ENCODE measurements around the gene ECSCR. TPM values are rescaled to one million over a fixed set of nuclear protein-coding genes. Genes with fewer than 3 reads are reported as not detected.
"Not testable (repeated sequence)": the region's sequence is repeated elsewhere in the genome, so short reads cannot be mapped to it uniquely, and the experiment has no call there.

Gene ECSCR
- total and polyA plus RNA-seq, 2 donors (not counting 3 experiments of a cell fraction or from before 2014, with no cell fraction given): 365 to 1,085 TPM

- H3K9me1 ChIP-seq (replicated peaks; ENCODE audit: control insufficient read depth, extremely low read depth, insufficient read depth, low read length); DNase-seq (ENCODE audit: low read depth, low spot score); H3K9ac ChIP-seq (replicated peaks; ENCODE audit: extremely low read depth, insufficient read depth, low read length); H2AFZ ChIP-seq (ENCODE audit: low read depth, low read length); FAIRE-seq; H3K27me3 ChIP-seq (ENCODE audit: control insufficient read depth in 2 of 2, insufficient read depth in 2 of 2, low read length in 2 of 2); H3K4me3 ChIP-seq (replicated peaks in 1 of 3; ENCODE audit: insufficient read depth in 1 of 3, low read depth in 1 of 3, low read length in 3 of 3); H3K27ac ChIP-seq (ENCODE audit: insufficient read depth, low read depth, low read length); BruUV-seq (replicated peaks); intact Hi-C loops (cut with micrococcal nuclease); H4K20me1 ChIP-seq (replicated peaks; ENCODE audit: control insufficient read depth, extremely low read depth, insufficient read depth, low read length); dilution Hi-C loops (cut with MboI; ENCODE audit: extremely low pct_ligation_motif_present, low sequenced_read_pairs); H3K4me2 ChIP-seq (ENCODE audit: insufficient read depth, low read length); H3K9me3 ChIP-seq (replicated peaks; ENCODE audit: control insufficient read depth, insufficient read depth, low read length): not testable (repeated sequence)
- ChIA-PET POLR2A (interaction anchor here (1.4 kb wide), 1 partner anchor 17 kb away, joined by 3 read pairs; the partner anchor contains the start of gene ECSCR), CTCF (interaction anchor here (0.9 to 1.1 kb wide), 2 partner anchors 8 to 24 kb away, joined by 4 to 5 read pairs; no protein-coding TSS in a partner anchor)
- Histone ChIP-seq H3K79me2 (ENCODE audit: control insufficient read depth, insufficient read depth, low read length) (peaks cover 14% of the 10 kb centered on the region), H3K36me3 (ENCODE audit: control insufficient read depth in 2 of 2, extremely low read depth in 1 of 2, insufficient read depth in 2 of 2, low read length in 2 of 2) (peaks cover 4 to 26% of the 10 kb centered on the region in 2 experiments), H3K4me1 (ENCODE audit: control insufficient read depth, extremely low read depth, insufficient read depth, low read length) (peaks cover 27% of the 10 kb centered on the region)
Observed at GRCh38 chr5:139479729-139480128, 17.2 kb upstream of the ECSCR start.

- H3K36me3 ChIP-seq (ENCODE audit: control insufficient read depth in 2 of 2, extremely low read depth in 1 of 2, insufficient read depth in 2 of 2, low read length in 2 of 2): peaks cover 4 to 26% of the 10 kb centered on the region in 2 experiments
- ChIA-PET CTCF (interaction anchor here (1.1 to 2.7 kb wide), 3 partner anchors 9 to 34 kb away, joined by 4 to 11 read pairs (median 6); no protein-coding TSS in a partner anchor), POLR2A (interaction anchor here (1.4 kb wide), 1 partner anchor 16 kb away, joined by 3 read pairs; the partner anchor contains the start of gene ECSCR)
- H3K4me2 ChIP-seq (ENCODE audit: insufficient read depth, low read length); BruUV-seq (replicated peaks); H3K27me3 ChIP-seq (ENCODE audit: control insufficient read depth in 2 of 2, insufficient read depth in 2 of 2, low read length in 2 of 2); H2AFZ ChIP-seq (ENCODE audit: low read depth, low read length); intact Hi-C loops (cut with micrococcal nuclease); H3K9me1 ChIP-seq (replicated peaks; ENCODE audit: control insufficient read depth, extremely low read depth, insufficient read depth, low read length); H3K4me3 ChIP-seq (replicated peaks in 1 of 3; ENCODE audit: insufficient read depth in 1 of 3, low read depth in 1 of 3, low read length in 3 of 3); dilution Hi-C loops (cut with MboI; ENCODE audit: extremely low pct_ligation_motif_present, low sequenced_read_pairs); H3K9ac ChIP-seq (replicated peaks; ENCODE audit: extremely low read depth, insufficient read depth, low read length); H3K27ac ChIP-seq (ENCODE audit: insufficient read depth, low read depth, low read length); DNase-seq (ENCODE audit: low read depth, low spot score); H3K9me3 ChIP-seq (replicated peaks; ENCODE audit: control insufficient read depth, insufficient read depth, low read length); H4K20me1 ChIP-seq (replicated peaks; ENCODE audit: control insufficient read depth, extremely low read depth, insufficient read depth, low read length); FAIRE-seq: not testable (repeated sequence)
- peaks cover 14% of the 10 kb centered on the region for H3K79me2 ChIP-seq (ENCODE audit: control insufficient read depth, insufficient read depth, low read length)
- peaks cover 32% of the 10 kb centered on the region for H3K4me1 ChIP-seq (ENCODE audit: control insufficient read depth, extremely low read depth, insufficient read depth, low read length)
Observed at GRCh38 chr5:139478657-139479423, 16.3 kb upstream of the ECSCR start.
